Measurements from ENCODE around the gene DCAF7.

The DCAF7 gene

GRCh38 chr17:63623786-63624530, 73.7 kb downstream of the DCAF7 start:
- no peak for TF ChIP-seq CTCF (IDR thresholded peaks at IDR 0.05; ENCODE audit: extremely low read depth, missing control alignments)
- DNase-seq (ENCODE audit: low spot score) = no peak

- TF ChIP-seq CTCF (IDR thresholded peaks at IDR 0.05; ENCODE audit: extremely low read depth, missing control alignments) = no peak
- DNase-seq (ENCODE audit: low spot score) = no peak
Observed at GRCh38 chr17:63624531-63624880, 74.2 kb downstream of the DCAF7 start.

- no peak for DNase-seq (ENCODE audit: low spot score)
- TF ChIP-seq CTCF (IDR thresholded peaks at IDR 0.05; ENCODE audit: extremely low read depth, missing control alignments) = no peak
Observed at GRCh38 chr17:63626551-63627180, 76.4 kb downstream of the DCAF7 start.

- no peak for DNase-seq (ENCODE audit: low spot score)
- no peak for TF ChIP-seq CTCF (IDR thresholded peaks at IDR 0.05; ENCODE audit: extremely low read depth, missing control alignments)
Observed at GRCh38 chr17:63629627-63630026, 79.3 kb downstream of the DCAF7 start.

- no peak for TF ChIP-seq CTCF (IDR thresholded peaks at IDR 0.05; ENCODE audit: extremely low read depth, missing control alignments)
- no peak for DNase-seq (ENCODE audit: low spot score)
Observed at GRCh38 chr17:63631062-63631461, 80.8 kb downstream of the DCAF7 start.

- DNase-seq (ENCODE audit: low spot score) = no peak
- TF ChIP-seq CTCF (IDR thresholded peaks at IDR 0.05; ENCODE audit: extremely low read depth, missing control alignments) = no peak
Observed at GRCh38 chr17:63631626-63632025, 81.3 kb downstream of the DCAF7 start.

- TF ChIP-seq CTCF (IDR thresholded peaks at IDR 0.05; ENCODE audit: extremely low read depth, missing control alignments) = no peak
- DNase-seq (ENCODE audit: low spot score) = no peak
Observed at GRCh38 chr17:63633742-63634141, 83.5 kb downstream of the DCAF7 start.

All from GM20000 (cell line).